Urinary bladder (tissue), 2 donors: Measurements from ENCODE around the gene POU3F3. TPM values are rescaled to one million over a fixed set of nuclear protein-coding genes. Genes with fewer than 3 reads are reported as not detected.

ENCODE experiments used
- polyA plus RNA-seq: library from polyadenylated mRNA; stranded (reverse); fragments of 200-250 nt; gene quantifications from one replicate; pipeline ENCODE4 v1.2.3, GENCODE V29; 2013
- small RNA-seq: library from RNA; depleted of rRNA; stranded (forward); fragments of <200 nt; gene quantifications from one replicate; pipeline ENCODE3, GENCODE V24; 2014
- total RNA-seq: library from RNA; depleted of rRNA; stranded (reverse); fragments of >200 nt; gene quantifications from one replicate; pipeline ENCODE4 v1.2.3, GENCODE V29; 2014
- donor health status: healthy.

POU3F3 gene
- total and polyA plus RNA-seq, 2 donors: 0.32 TPM; not detected in 1

Small RNA genes lying within 50 kb of the gene (small RNA-seq; reads per million reads assigned to genes)
- not detected for gene AC018730.1

Other genes starting within 250 kb of the POU3F3 start
- 23.9 TPM for gene MRPS9, start 184.0 kb downstream of the POU3F3 start, total RNA-seq
- 27.0 TPM for gene MRPS9, start 184.0 kb downstream of the POU3F3 start, polyA plus RNA-seq